ENCODE measurements around the gene ENO3.

DNA sequence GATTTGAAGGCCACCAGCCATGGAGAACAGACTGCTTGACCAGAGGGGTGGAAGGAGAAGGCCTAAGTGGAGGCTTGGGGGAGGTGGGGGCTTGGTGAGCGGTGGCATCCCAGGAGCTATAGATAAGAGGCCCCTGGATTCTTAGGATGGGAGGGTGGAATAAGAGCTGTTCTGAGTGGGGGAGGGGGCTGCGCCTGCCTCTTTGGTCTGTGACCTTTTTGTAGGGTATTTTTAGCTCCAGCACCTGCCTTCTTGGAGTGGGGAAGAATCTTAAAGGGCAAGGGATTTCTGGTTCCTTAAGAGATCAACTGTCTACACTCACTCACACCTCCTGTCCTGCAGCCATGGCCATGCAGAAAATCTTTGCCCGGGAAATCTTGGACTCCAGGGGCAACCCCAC, 567 bp downstream of the ENO3 start:
- TF ChIP-seq POLR2A (IDR thresholded peaks at IDR 0.05; ENCODE audit: low read length): no peak
- no peak for TF ChIP-seq GATA1 (IDR thresholded peaks at IDR 0.05; ENCODE audit: low read depth, low read length)
